NT2/D1 (cell line): Measurements from ENCODE around the gene COX7A2.

Experiments
- SUZ12 ChIP-seq: IDR thresholded peaks from 2 replicates; pipeline ENCODE4 v1.6.1; 2011; ENCODE audit not compliant: insufficient read length, insufficient read depth; ENCODE audit errors: extremely low read depth
- YY1 ChIP-seq: IDR thresholded peaks from 2 replicates; pipeline ENCODE4 v1.6.1; 2011; ENCODE audit not compliant: insufficient read length, insufficient read depth

- no peak for TF ChIP-seq SUZ12
- TF ChIP-seq YY1, result no peak
Observed at GRCh38 chr6:75199889-75200288, 43.7 kb downstream of the COX7A2 start.
